GM12891 (cell line): ENCODE data around the gene STAT3.
"Not testable (repeated sequence)": the region's sequence is repeated elsewhere in the genome, so short reads cannot be mapped to it uniquely, and the experiment has no call there.

Source experiments
- DNase-seq: peaks from one replicate; pipeline ENCODE4 v3.0.0; 2011; ENCODE audit warnings: low spot score; ENCODE audit not compliant: insufficient read length
- FAIRE-seq: peaks from 2 replicates; lab custom pipeline; 2011; peaks lifted over from hg19 to GRCh38; lab: Jason Lieb, UNC
- PAX5 ChIP-seq: IDR thresholded peaks from 2 replicates; pipeline ENCODE4 v1.6.1; 2011; ENCODE audit warnings: low read length, moderate library complexity, mild to moderate bottlenecking; ENCODE audit not compliant: insufficient read depth, severe bottlenecking
- POLR2A ChIP-seq: IDR thresholded peaks from 2 replicates; pipeline ENCODE4 v1.6.1; 2011; ENCODE audit warnings: low read depth, low read length, control low read depth
- POLR2AphosphoS5 ChIP-seq: IDR thresholded peaks from 2 replicates; pipeline ENCODE4 v1.6.1; 2011; ENCODE audit warnings: low read depth, low read length, control low read depth
- POU2F2 ChIP-seq: IDR thresholded peaks from 2 replicates; pipeline ENCODE4 v1.6.1; 2011; ENCODE audit warnings: low read depth, mild to moderate bottlenecking, control low read depth, low read length, moderate library complexity
- SPI1 ChIP-seq: IDR thresholded peaks from 2 replicates; pipeline ENCODE4 v1.6.1; 2011; ENCODE audit warnings: low read depth, low read length, control low read depth
- TAF1 ChIP-seq: IDR thresholded peaks from 2 replicates; pipeline ENCODE4 v1.6.1; 2011; ENCODE audit warnings: low read depth, low read length, control low read depth

Gene STAT3

GRCh38 chr17:42271006-42271778 is 117.0 kb downstream of the STAT3 start:
- no peak for FAIRE-seq
- DNase-seq = no peak
- no peak for TF ChIP-seq SPI1
- TF ChIP-seq POU2F2 = no peak
- no peak for TF ChIP-seq POLR2A
- no peak for TF ChIP-seq POLR2AphosphoS5
- TF ChIP-seq PAX5 = no peak
- no peak for TF ChIP-seq TAF1

GRCh38 chr17:42270596-42270995 is 117.6 kb downstream of the STAT3 start:
- FAIRE-seq = no peak
- DNase-seq = no peak
- no peak for TF ChIP-seq TAF1
- no peak for TF ChIP-seq POLR2AphosphoS5
- no peak for TF ChIP-seq SPI1
- TF ChIP-seq PAX5 = no peak
- TF ChIP-seq POLR2A = no peak
- TF ChIP-seq POU2F2 = no peak

GRCh38 chr17:42270170-42270535 is 118.1 kb downstream of the STAT3 start:
- DNase-seq = no peak
- FAIRE-seq = no peak
- TF ChIP-seq POLR2AphosphoS5 = no peak
- TF ChIP-seq POU2F2 = no peak
- TF ChIP-seq SPI1 = no peak
- no peak for TF ChIP-seq POLR2A
- no peak for TF ChIP-seq PAX5
- no peak for TF ChIP-seq TAF1

GRCh38 chr17:42268236-42268635 is 120.0 kb downstream of the STAT3 start:
- no peak for TF ChIP-seq POU2F2
- no peak for TF ChIP-seq POLR2A
- TF ChIP-seq TAF1 = no peak
- no peak for TF ChIP-seq POLR2AphosphoS5
- no peak for TF ChIP-seq PAX5
- TF ChIP-seq SPI1 = no peak
- DNase-seq = no peak
- FAIRE-seq = no peak

- FAIRE-seq (no peak), DNase-seq (no peak)
- no peak for TF ChIP-seq POLR2AphosphoS5
- TF ChIP-seq POU2F2 = no peak
- no peak for TF ChIP-seq PAX5
- TF ChIP-seq SPI1 = no peak
These were observed 121.1 kb downstream of the STAT3 start for GRCh38 chr17:42266918-42267766.

GRCh38 chr17:42266462-42266861 is 121.8 kb downstream of the STAT3 start:
- no peak for DNase-seq
- no peak for FAIRE-seq
- TF ChIP-seq POLR2A (no peak), POU2F2 (no peak), POLR2AphosphoS5 (no peak), TAF1 (no peak), PAX5 (no peak), SPI1 (no peak)

- DNase-seq, FAIRE-seq: not testable (repeated sequence)
These were observed 123.9 kb downstream of the STAT3 start for GRCh38 chr17:42264366-42264765.
